DMS153 treated with DMSO at 0.1 percent for 48 hours (cell line): ENCODE measurements around the gene KIF18A.
"Not testable (repeated sequence)": the region's sequence is repeated elsewhere in the genome, so short reads cannot be mapped to it uniquely, and the experiment has no call there.

Experiments
- DNase-seq: peaks from one replicate; lab custom pipeline; 2025; ENCODE audit not compliant: unreplicated experiment; lab: John Stamatoyannopoulos, UW

KIF18A gene

DNA sequence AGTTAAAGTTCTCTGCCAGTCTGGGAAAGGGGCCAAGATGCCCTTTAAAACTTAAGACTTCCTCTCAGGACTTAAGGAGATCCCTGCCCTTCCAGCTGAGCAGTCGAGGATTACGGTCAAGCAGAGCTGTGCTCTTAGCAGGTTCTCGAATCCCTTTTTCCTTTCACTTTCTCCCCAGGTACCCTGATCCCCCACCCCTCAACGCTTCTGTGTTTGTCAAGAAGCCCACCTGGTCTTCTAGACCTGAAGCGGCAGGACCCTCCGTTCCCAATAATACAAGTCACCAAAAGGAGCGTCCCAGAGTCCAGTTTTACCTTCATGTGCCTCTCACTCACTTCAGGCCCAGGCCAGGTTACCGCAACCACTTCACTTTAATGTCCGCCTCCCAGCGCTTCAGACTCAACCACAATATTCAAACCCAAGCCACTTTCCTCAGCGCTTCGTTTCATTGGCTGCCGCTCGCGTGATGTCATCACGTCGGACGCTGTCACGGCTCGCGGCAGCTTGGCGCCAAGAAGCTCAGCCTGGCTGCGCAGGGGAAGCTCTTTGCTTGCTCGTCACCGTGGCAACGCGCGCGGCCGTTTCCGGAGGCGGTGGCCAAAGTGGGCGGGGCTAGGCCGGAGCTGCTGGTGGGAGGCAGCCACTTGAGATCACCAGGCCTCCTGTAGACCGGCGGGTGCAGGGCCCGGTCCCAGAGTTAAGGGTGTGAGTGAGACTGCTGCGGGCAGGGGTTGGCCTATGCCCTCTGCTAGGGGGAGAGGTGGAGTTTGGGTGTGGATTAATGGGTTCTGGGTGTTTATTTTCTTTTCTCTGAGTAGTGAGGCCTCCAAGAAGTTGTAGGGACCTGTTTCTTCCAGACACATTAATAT, at the start of gene KIF18A, which contains the start of gene METTL15:
Gene KIF18A, minus strand, starts transcription at position 407 of the 869 bp plus-strand sequence. CDS start 10,209 bp downstream, outside the sequence.
Gene METTL15, plus strand, starts transcription at position 639 of the 869 bp plus-strand sequence. CDS start 4,947 bp downstream, outside the sequence.
- DNase-seq = peak; percentile 97

DNA sequence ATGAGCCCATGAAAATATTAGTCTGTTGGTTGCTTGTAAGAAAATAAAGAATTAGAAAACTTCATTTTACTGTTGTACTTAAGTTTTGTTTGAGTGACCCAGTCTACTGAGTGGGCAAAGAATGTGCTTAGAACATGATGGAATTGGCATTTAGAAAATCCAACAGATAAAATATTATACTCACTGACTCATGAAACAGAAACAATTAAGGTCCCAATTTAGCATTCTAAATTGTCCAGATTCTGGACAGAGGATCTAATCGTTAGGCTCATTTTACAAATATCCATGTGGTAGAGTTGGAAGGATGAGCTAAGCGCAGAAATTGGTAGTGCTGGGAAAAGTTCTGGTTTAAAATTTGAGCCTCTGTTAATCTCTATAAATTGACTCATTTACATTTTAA, 45.6 kb upstream of the KIF18A start:
- no peak for DNase-seq

DNA sequence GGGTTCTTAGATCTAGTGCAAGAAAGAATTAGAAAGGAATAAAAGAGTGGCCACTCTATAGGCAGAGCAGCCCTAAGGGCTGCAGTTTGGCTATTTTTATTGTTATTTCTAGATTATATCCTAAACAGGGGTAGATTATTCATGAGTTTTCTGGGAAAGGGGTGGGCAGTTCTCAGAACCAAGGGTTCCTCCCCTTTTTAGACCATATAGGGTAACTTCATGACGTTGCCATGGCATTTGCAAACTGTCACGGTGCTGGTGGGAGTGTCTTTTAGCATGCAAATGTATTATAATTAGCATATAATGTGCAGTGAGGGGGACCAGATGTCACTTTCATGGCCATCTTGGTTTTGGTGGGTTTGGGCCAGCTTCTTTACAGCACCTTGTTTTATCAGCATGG, 44.8 kb upstream of the KIF18A start:
- DNase-seq = no peak

DNA sequence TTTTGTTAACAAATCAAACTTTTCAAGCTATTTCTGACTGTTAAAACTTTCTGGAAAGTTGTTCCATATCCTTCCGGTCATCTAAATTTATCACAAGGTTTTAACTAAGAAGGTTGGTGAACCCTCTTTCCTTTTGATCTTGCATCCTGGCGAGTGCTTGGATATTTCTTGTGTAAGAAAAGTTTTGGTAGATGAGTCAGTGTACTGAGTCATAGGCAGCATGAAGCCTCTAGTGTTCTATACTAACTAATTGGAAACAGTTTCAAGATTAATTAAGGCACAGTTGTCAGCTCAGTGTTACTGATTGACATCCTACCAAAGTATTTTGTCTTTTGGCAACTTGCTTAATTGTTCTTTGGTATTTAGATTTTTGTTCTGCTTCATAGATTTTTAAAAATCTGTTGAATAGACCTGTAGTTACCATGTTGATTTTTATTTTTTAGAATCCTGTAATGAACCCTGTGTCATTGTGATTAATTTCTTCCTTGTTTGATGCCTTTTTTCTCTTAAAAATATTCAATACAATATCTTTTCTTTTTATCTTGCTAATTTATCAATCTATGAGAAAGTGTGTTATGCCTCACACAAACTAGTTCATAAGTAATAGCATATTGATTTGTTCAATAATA, 38.3 kb upstream of the KIF18A start:
- no peak for DNase-seq

DNA sequence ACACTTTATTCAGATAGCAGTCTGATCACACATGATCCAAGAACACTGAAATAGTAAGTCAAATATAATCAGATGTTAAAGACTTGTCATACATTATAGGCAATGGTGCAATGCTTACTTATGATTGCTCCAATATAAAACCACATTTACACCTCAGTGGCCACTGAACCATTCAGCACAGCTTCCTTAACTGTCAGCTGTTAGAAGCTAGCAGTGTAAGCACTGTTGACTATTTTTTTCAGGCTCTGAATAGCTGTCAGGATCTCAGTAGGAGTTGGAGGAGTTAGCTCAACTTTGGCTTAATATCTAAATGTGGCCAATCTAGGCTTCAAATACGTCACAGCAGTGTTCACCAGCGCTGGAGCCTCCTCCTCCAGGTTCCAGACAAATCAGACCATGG, 36.9 kb upstream of the KIF18A start:
- no peak for DNase-seq

GRCh38 chr11:28142724-28143123, 34.8 kb upstream of the KIF18A start:
- no peak for DNase-seq

- no peak for DNase-seq
Observed at GRCh38 chr11:28140689-28141455, 32.9 kb upstream of the KIF18A start.

- DNase-seq = no peak
Observed at GRCh38 chr11:28139841-28140415, 32.0 kb upstream of the KIF18A start.

DNA sequence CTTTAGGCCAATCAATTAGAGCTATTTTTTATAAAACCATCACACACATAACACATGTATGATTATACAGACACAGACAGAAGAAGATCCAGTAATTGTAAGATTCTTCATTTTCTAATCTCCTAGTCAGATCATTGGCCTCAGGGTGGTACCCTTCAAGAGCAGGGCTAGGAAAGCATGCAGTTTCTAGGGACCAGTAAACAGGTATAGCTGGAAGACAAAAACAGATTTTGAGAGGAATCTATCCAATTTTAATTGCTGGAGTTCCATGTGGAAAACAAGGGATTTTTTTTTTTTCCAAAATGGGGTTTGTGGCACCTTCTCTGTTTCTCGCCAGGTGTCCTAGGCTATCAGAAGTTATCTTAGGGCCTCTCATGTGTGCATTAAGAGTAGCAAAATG, 29.9 kb upstream of the KIF18A start:
- no peak for DNase-seq

GRCh38 chr11:28137366-28137765, 29.4 kb upstream of the KIF18A start:
- DNase-seq = no peak

DNA sequence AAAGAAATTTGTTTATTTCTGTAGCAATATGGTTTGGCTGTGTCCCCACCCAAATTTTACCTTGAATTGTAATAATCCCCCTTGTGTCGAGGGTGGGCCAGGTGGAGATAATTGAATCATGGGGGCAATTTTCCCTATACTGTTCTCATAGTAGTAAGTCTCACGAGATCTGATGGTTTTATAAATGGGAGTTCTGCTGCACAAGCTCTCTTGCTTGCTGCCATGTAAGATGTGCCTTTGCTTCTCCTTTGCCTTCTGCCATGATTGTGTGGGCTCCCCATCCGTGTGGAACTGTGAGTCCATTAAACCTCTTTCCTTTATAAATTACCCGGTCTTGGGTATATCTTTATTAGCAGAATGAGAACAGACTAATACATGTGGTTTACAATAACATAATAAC, 28.2 kb upstream of the KIF18A start:
- not testable (repeated sequence) for DNase-seq

GRCh38 chr11:28133146-28133545, 25.2 kb upstream of the KIF18A start:
- DNase-seq = no peak

GRCh38 chr11:28132548-28132947, 24.6 kb upstream of the KIF18A start:
- no peak for DNase-seq

DNA sequence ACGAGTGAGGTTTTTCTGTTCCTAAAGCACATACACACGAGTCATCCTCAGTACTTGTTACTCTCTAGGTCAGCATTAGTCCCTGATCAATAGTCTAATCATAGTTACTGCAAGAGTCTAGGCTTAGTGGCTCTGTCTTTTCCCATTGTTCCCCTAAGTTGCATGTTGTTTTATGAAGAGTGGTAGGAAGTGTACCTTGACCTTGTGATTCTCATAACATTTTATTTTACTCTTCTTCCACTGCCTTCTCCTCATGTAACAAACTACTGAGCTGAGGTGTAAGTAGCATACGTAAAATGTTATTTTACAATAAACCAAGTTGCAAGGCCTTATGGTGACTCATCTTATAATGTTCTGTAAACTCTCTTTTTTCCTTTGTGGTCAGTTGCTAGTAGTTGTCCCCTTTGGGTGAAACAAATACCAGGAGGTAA, 15.2 kb upstream of the KIF18A start:
- no peak for DNase-seq

- no peak for DNase-seq
Observed at GRCh38 chr11:28117712-28118111, 9.8 kb upstream of the KIF18A start.

DNA sequence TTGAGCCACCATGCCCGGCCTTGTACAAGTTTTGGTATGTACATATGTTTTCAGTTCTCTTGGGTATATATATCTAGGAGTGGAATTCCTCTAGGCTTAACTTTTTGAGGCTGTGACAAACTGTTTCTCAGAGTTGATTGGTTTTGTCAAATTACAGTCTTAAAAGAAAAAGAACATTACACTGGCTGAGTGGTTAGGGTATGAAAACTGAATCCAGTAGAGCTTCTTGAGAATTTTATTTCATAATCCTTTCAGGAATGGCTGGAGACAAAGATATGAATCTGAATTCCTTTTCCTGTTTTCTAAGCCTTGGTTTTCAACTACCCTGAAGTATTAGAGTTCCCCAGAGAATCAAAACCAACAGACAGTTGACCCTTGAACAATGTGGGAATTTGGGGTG, 6.8 kb upstream of the KIF18A start:
- no peak for DNase-seq

- no peak for DNase-seq
Observed at GRCh38 chr11:28114116-28114515, 6.2 kb upstream of the KIF18A start.

- DNase-seq = no peak
Observed at GRCh38 chr11:28110821-28111200, 2.9 kb upstream of the KIF18A start.

DNA sequence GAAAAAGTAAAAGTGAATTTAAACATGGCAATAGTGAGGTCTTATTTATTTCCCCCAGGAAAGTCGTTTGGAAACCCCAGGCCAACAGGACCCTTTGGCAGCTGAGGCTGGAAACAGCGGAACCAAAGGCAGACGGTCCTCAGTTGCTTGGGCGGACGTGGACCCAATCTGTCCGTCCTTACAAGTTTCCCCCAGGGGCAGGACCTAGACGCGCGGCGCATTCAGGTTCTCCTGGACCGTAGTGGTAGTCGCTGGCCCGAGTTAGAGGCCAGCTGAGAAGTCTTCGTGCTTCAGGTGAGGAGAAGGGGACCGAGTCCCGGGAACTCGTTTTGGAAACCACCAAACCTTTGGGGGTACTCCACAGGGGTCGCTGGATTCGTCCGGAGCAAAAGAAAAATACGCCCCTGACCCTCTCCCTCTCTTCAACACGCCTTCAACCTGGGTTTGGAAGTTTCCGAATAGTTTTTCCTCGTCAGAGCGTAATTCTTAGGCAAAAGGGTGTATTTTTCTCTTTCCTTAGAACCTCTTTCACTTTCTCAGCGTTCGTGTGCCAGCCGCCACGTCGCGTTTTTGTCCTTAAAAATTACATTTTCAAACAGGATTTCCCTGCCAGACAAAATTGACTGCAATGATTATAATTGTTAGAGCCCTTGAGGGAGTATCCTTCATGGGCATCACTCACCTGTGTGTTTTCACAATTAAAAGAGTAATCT, 2.3 kb upstream of the KIF18A start:
- peak; percentile 53 for DNase-seq

DNA sequence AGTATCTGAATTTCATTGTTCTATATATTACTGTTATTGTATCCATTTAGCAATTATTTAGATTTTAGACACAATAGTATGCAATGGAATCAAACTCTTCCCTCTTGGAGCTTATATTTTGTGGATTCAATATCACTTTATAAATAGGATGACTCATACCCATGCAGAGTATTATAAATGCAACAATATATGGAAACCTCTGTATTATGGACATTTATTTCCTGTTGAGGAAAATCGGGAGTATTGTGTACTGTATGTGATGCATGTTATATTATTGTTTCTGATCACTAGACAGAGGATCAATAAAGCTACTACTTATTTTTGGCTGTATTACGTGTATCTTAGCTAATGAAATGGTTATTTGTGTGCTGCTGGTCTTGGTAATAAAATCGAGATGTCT, 1.0 kb upstream of the KIF18A start:
- DNase-seq = no peak
